Activated CD4-positive, alpha-beta T cell treated with anti-CD3 and anti-CD28 coated beads, Interleukin-2, amount 50 U/mL, for 24 hours (primary cell): Measurements from ENCODE around the gene PRKAG2.
"Not testable (repeated sequence)": the region's sequence is repeated elsewhere in the genome, so short reads cannot be mapped to it uniquely, and the experiment has no call there.

Source experiments
- DNase-seq, 2 donors: peaks; one replicate each; pipeline ENCODE4 v3.0.0-alpha.2; 2020; ENCODE audit warnings: low read depth in 1 of 2, low spot score in 1 of 2

The PRKAG2 gene

GRCh38 chr7:151790830-151791620 lies 85.9 kb downstream of the PRKAG2 start:
- DNase-seq, result no peak

GRCh38 chr7:151790095-151790829 lies 86.7 kb downstream of the PRKAG2 start:
- DNase-seq, result no peak

GRCh38 chr7:151789380-151789947 lies 87.5 kb downstream of the PRKAG2 start:
- no peak for DNase-seq

- no peak for DNase-seq
Observed at GRCh38 chr7:151787348-151787747, 89.6 kb downstream of the PRKAG2 start.

GRCh38 chr7:151786936-151787335 lies 90.0 kb downstream of the PRKAG2 start:
- DNase-seq, result no peak

GRCh38 chr7:151786241-151786640 lies 90.7 kb downstream of the PRKAG2 start:
- no peak for DNase-seq

- DNase-seq, result no peak
Observed at GRCh38 chr7:151785681-151785965, 91.3 kb downstream of the PRKAG2 start.

- DNase-seq, result no peak
Observed at GRCh38 chr7:151784853-151785680, 91.8 kb downstream of the PRKAG2 start.

GRCh38 chr7:151783958-151784575 lies 92.8 kb downstream of the PRKAG2 start:
- DNase-seq, result no peak

GRCh38 chr7:151782598-151783448 lies 94.1 kb downstream of the PRKAG2 start:
- peak; percentile 46 to 51 for DNase-seq

- not testable (repeated sequence) for DNase-seq
Observed at GRCh38 chr7:151782256-151782597, 94.7 kb downstream of the PRKAG2 start.

GRCh38 chr7:151781161-151781845 lies 95.6 kb downstream of the PRKAG2 start:
- no peak for DNase-seq

- no peak for DNase-seq
Observed at GRCh38 chr7:151780631-151781030, 96.3 kb downstream of the PRKAG2 start.

- no peak for DNase-seq
Observed at GRCh38 chr7:151779678-151780077, 97.2 kb downstream of the PRKAG2 start.

- DNase-seq, result no peak
Observed at GRCh38 chr7:151779255-151779654, 97.7 kb downstream of the PRKAG2 start.

GRCh38 chr7:151777908-151778670 lies 98.8 kb downstream of the PRKAG2 start:
- no peak for DNase-seq

- no peak for DNase-seq
Observed at GRCh38 chr7:151777495-151777880, 99.4 kb downstream of the PRKAG2 start.

GRCh38 chr7:151776876-151777494 lies 99.9 kb downstream of the PRKAG2 start:
- DNase-seq, result no peak
